Kidney (tissue), 14 donors: ENCODE measurements around the gene NEU1. TPM values are rescaled to one million over a fixed set of nuclear protein-coding genes. Genes with fewer than 3 reads are reported as not detected.
A peak's percentile ranks its signal among the peaks of the same experiment; 100 is the strongest.

ENCODE experiments used
- DNase-seq, 5 donors: peaks; one replicate each; pipeline ENCODE4 v3.0.0-alpha.2; 2013 to 2020
- FAIRE-seq: peaks from 2 replicates; lab custom pipeline; 2012; peaks lifted over from hg19 to GRCh38; lab: Jason Lieb, UNC
- H3K27ac ChIP-seq, 2 donors: one replicate each; pipeline ENCODE4 v1.7.0; 2013; ENCODE audit warnings: low read depth in 2 of 2, low read length in 2 of 2, inconsistent platforms in 1 of 2
- H3K27me3 ChIP-seq: one replicate; pipeline ENCODE4 v1.7.1; 2013; ENCODE audit warnings: low read length, inconsistent platforms; ENCODE audit not compliant: control insufficient read depth, insufficient read depth
- H3K36me3 ChIP-seq, 3 donors: one replicate each; pipeline versions ENCODE4 v1.7.0 to v1.7.1; 2013; ENCODE audit warnings: low read length in 3 of 3, control low read depth in 1 of 3, inconsistent platforms in 1 of 3; ENCODE audit not compliant: insufficient read depth in 3 of 3, control insufficient read depth in 2 of 3
- H3K4me1 ChIP-seq, 3 donors: one replicate each; pipeline versions ENCODE4 v1.7.0 to v1.7.1; 2013; ENCODE audit warnings: low read length in 3 of 3, inconsistent platforms in 1 of 3, low read depth in 1 of 3; ENCODE audit not compliant: control insufficient read depth in 2 of 3, insufficient read depth in 2 of 3
- H3K4me3 ChIP-seq, 3 donors: one replicate each; pipeline versions ENCODE4 v1.7.0 to v1.8.1; 2013; ENCODE audit warnings: low read length in 3 of 3, control low read depth in 1 of 3, inconsistent platforms in 1 of 3
- H3K9ac ChIP-seq, 3 donors: one replicate each; pipeline versions ENCODE4 v1.7.0 to v1.7.1; 2013; ENCODE audit warnings: low read length in 3 of 3, control low read depth in 1 of 3, inconsistent platforms in 1 of 3
- H3K9me3 ChIP-seq, 3 donors: one replicate each; pipeline versions ENCODE4 v1.7.0 to v1.7.1; 2013; ENCODE audit warnings: low read length in 3 of 3, control low read depth in 1 of 3, inconsistent platforms in 1 of 3; ENCODE audit not compliant: control insufficient read depth in 2 of 3, insufficient read depth in 1 of 3
- intact Hi-C: fragments of 100-400 bp; cut with DNase I; formaldehyde crosslinking; loops from one replicate; pipeline ENCODE4 v1.11.1; 2022
- polyA plus RNA-seq: library from polyadenylated mRNA; stranded (reverse); fragments of 350-450 nt; fragmentation: Illumina TruSeq; extraction: RNeasy Lipid Tissue Mini Kit (QIAGEN cat#74804); gene quantifications from one replicate; pipeline ENCODE4 v1.2.3, GENCODE V29; 2014; ENCODE audit warnings: low read depth, low replicate concordance; ENCODE audit not compliant: insufficient read depth
- total RNA-seq: library from RNA; stranded (reverse); fragmentation: NEBNext Ultra II Directional; extraction: Animal tissue kit (Norgen Biotek cat#: 25700); gene quantifications from one replicate; pipeline ENCODE4 v1.2.1, GENCODE V29; 2021
- TF ChIP-seq, protein P1 (sequence below): IDR thresholded peaks from 3 replicates; pipeline ENCODE4 v1.5.1; 2012; ENCODE audit warnings: mild to moderate bottlenecking, moderate library complexity, borderline replicate concordance; ENCODE audit not compliant: insufficient read depth; ENCODE audit errors: extremely low read depth
- donor health status: control.
- donor health status: control.
- donor health status: control.
- donor health status: control.
- donor health status: control.
- donor health status: DM: yes; HTN: yes; CAD: no.
- donor health status: Normal renal cell carcinoma (clear cell type).

NEU1 gene
- total and polyA plus RNA-seq, 2 donors from 2014 or later = 66.9 to 131 TPM

DNA sequence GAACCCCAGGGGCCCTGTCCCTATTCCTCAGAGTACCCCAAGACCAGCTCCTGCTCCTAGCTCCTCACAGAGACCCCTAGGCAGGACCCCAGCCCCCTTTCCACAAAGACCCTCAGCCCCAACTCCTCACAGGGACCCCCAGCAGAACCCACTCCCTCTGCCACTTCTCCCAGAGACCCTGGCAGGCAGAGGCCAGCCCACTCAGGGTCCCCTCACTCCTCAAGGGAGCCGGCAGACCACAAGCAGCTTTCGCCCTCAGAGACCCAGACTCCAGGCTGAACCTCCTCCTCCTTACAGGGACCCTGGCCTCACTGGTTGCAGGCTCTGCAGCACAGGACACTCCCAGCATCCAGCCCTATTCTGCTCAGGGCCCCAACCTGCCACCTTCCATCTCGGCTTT is 15.6 kb upstream of the NEU1 start:
- Histone ChIP-seq H3K4me3 (peak overlapping the region in 2 of 3 donors; percentile 41 to 56), H3K27me3 (no peaks in the 10 kb centered on the region), H3K9ac (peak overlapping the region in 2 of 3 donors; percentile 24 to 56), H3K9me3 (no peaks in the 10 kb centered on the region), H3K4me1 (peaks cover 0 to 8% (median 0%) of the 10 kb centered on the region in 3 donors), H3K36me3 (peaks cover 2 to 24% (median 12%) of the 10 kb centered on the region in 3 donors), H3K27ac (peak overlapping the region; percentile 75 to 87)
- intact Hi-C loops = no loop called here
- no peak for FAIRE-seq
- no peak for DNase-seq
- TF ChIP-seq, protein P1, sequence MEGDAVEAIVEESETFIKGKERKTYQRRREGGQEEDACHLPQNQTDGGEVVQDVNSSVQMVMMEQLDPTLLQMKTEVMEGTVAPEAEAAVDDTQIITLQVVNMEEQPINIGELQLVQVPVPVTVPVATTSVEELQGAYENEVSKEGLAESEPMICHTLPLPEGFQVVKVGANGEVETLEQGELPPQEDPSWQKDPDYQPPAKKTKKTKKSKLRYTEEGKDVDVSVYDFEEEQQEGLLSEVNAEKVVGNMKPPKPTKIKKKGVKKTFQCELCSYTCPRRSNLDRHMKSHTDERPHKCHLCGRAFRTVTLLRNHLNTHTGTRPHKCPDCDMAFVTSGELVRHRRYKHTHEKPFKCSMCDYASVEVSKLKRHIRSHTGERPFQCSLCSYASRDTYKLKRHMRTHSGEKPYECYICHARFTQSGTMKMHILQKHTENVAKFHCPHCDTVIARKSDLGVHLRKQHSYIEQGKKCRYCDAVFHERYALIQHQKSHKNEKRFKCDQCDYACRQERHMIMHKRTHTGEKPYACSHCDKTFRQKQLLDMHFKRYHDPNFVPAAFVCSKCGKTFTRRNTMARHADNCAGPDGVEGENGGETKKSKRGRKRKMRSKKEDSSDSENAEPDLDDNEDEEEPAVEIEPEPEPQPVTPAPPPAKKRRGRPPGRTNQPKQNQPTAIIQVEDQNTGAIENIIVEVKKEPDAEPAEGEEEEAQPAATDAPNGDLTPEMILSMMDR = no peak

DNA sequence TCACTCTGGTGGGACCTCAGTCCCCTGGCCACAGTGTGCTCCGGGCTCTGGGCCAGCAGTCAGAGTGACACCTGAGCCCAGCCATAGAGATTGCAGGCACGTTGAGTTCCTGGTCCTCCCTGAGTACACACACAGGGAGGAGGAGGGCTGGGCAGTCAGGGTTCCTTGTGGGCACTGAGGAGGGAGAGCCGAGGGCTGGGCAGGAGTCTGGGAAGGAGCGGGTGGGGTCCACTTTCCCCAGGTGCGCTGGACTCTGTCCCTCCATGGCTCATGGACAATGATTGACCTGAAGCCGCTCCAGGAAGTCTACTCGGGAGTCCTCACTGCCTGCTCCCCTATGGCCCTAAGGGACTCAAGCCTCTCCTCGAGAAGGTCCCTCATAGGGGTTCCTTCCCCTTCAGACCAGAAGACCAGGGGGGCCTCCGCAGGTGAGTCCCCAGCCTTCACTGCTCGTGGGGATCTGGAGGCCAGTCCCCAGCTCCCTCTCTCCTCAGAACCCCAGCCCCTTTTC is 15.1 kb upstream of the NEU1 start:
- FAIRE-seq = no peak
- Histone ChIP-seq H3K4me1 (peaks cover 0 to 8% (median 0%) of the 10 kb centered on the region in 3 donors), H3K27me3 (no peaks in the 10 kb centered on the region), H3K27ac (peak overlapping the region; percentile 75 to 87), H3K9ac (peak overlapping the region in 1 of 3 donors; percentile 56), H3K36me3 (peaks cover 2 to 19% (median 11%) of the 10 kb centered on the region in 3 donors), H3K4me3 (peak overlapping the region in 2 of 3 donors; percentile 41 to 56), H3K9me3 (no peaks in the 10 kb centered on the region)
- intact Hi-C loops = no loop called here
- TF ChIP-seq, protein P1 = no peak
- DNase-seq = peak; percentile 64 to 90 (median 77)

DNA sequence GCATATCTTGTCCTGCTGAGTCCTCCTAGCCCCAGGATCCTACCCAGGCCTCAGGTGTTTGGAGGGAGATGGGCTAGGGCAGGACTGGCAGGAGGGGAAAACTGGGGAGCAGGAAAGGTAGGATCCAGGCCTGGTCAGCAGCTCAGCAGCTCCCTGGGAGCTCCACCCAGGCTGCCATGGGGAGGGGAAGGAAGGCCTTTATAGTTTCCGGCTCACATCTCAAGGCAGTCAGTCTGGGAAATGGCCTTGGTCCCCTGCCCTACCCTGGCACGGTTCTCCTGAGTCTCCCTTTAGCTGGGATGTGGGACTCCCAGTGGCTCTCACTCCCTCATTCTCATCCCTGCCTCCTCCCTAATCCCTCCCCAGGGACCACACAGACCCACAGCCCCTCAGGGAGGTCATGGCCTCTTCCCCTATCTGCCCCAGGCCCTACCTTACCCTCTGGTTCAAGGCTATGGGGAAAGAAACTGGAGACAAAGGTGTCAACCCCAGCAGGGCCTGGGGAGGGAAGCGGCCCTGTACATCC is 14.6 kb upstream of the NEU1 start:
- Histone ChIP-seq H3K4me1 (peaks cover 0 to 6% (median 0%) of the 10 kb centered on the region in 3 donors), H3K36me3 (peaks cover 2 to 18% (median 11%) of the 10 kb centered on the region in 3 donors), H3K9ac (no peak overlapping the region), H3K9me3 (no peaks in the 10 kb centered on the region), H3K4me3 (peak overlapping the region in 2 of 3 donors; percentile 30 to 56), H3K27ac (peak overlapping the region; percentile 45 to 69), H3K27me3 (no peaks in the 10 kb centered on the region)
- TF ChIP-seq, protein P1 = no peak
- DNase-seq = peak in 1 of 5 donors; percentile 59
- intact Hi-C loops = no loop called here
- FAIRE-seq = no peak
